GM12872 (cell line): ENCODE measurements around the gene FOSB.
A peak's percentile ranks its signal among the peaks of the same experiment; 100 is the strongest.

Experiments
- CTCF ChIP-seq: IDR thresholded peaks from 3 replicates; pipeline ENCODE4 v1.5.1; 2011; ENCODE audit warnings: low read depth, mild to moderate bottlenecking, low read length, moderate library complexity; ENCODE audit not compliant: insufficient read depth

Gene FOSB

GRCh38 chr19:45439569-45440258 lies 28.1 kb upstream of the FOSB start:
- peak; percentile 91 for TF ChIP-seq CTCF

GRCh38 chr19:45440259-45440638 lies 27.5 kb upstream of the FOSB start:
- no peak for TF ChIP-seq CTCF

- TF ChIP-seq CTCF: no peak
These were observed 26.7 kb upstream of the FOSB start for GRCh38 chr19:45440873-45441654.

- TF ChIP-seq CTCF: no peak
These were observed 25.4 kb upstream of the FOSB start for GRCh38 chr19:45442408-45442777.

GRCh38 chr19:45442778-45443461 lies 24.9 kb upstream of the FOSB start:
- TF ChIP-seq CTCF: no peak

- no peak for TF ChIP-seq CTCF
These were observed 24.1 kb upstream of the FOSB start for GRCh38 chr19:45443462-45444317.
